IMR-90 (cell line): ENCODE data around the gene TSEN54. TPM values are rescaled to one million over a fixed set of nuclear protein-coding genes. Genes with fewer than 3 reads are reported as not detected.

Experiments used
- ATAC-seq: fragments of 200-7000 bp; cut with Tn5 transposase; 2 replicates; pipeline ENCODE4 v1.9.1; 2020; ENCODE audit warnings: low read depth, mild to moderate bottlenecking, moderate library complexity
- BruUV-seq: library from RNA; stranded (reverse); fragments of 400-500 nt; replicated peaks from 2 replicates; lab custom pipeline; 2021; lab: Mats Ljungman, UMichigan
- CTCF ChIA-PET: fragments of 300-600 bp; formaldehyde crosslinking; extraction: SDS; loops from one replicate; lab custom pipeline; 2021; ENCODE audit warnings: antibody characterized with exemption; lab: Yijun Ruan, JAX
- POLR2A ChIA-PET: fragments of 300-600 bp; sonication (Branson Sonifier 250); formaldehyde crosslinking; loops from one replicate; lab custom pipeline; 2022; ENCODE audit warnings: antibody characterized with exemption; ENCODE audit not compliant: unreplicated experiment; lab: Charles Lee
- DNase-seq: peaks from one replicate; pipeline ENCODE4 v3.0.0; 2013
- H2AFZ ChIP-seq: replicated peaks from 2 replicates; pipeline ENCODE3; 2013; ENCODE audit warnings: low read length, mild to moderate bottlenecking; ENCODE audit not compliant: poor library complexity
- H2AK5ac ChIP-seq: 2 replicates; pipeline ENCODE4 v1.6.1; 2013; ENCODE audit warnings: low read depth, low read length, inconsistent platforms
- H2AK9ac ChIP-seq: replicated peaks from 2 replicates; pipeline ENCODE3; 2013; ENCODE audit warnings: mild to moderate bottlenecking, low read depth, low read length, moderate library complexity; ENCODE audit not compliant: poor library complexity
- H2BK120ac ChIP-seq: 2 replicates; pipeline ENCODE4 v1.6.1; 2013; ENCODE audit warnings: low read depth, low read length, inconsistent platforms
- H2BK15ac ChIP-seq: 3 replicates; pipeline ENCODE4 v1.6.1; 2013; ENCODE audit warnings: low read depth, low read length, inconsistent platforms
- H2BK20ac ChIP-seq: 2 replicates; pipeline ENCODE4 v1.6.1; 2013; ENCODE audit warnings: low read depth, mild to moderate bottlenecking, inconsistent platforms, low read length, moderate library complexity
- H2BK5ac ChIP-seq: 2 replicates; pipeline ENCODE4 v1.6.1; 2013; ENCODE audit warnings: mild to moderate bottlenecking, low read depth, low read length, inconsistent platforms; ENCODE audit not compliant: poor library complexity, severe bottlenecking
- H3K14ac ChIP-seq: replicated peaks from 2 replicates; pipeline ENCODE4 v1.6.1; 2013; ENCODE audit warnings: low read depth, low read length, inconsistent platforms
- H3K18ac ChIP-seq: 2 replicates; pipeline ENCODE4 v1.6.1; 2013; ENCODE audit warnings: low read depth, low read length, control low read depth
- H3K23ac ChIP-seq: 2 replicates; pipeline ENCODE4 v1.6.1; 2013; ENCODE audit warnings: low read depth, low read length, inconsistent platforms
- H3K27ac ChIP-seq: 2 replicates; pipeline ENCODE4 v1.5.1; 2013; ENCODE audit warnings: mild to moderate bottlenecking, control low read depth, low read length; ENCODE audit not compliant: insufficient read depth
- H3K27me3 ChIP-seq: 2 replicates; pipeline ENCODE4 v1.6.1; 2013; ENCODE audit warnings: low read length; ENCODE audit not compliant: control insufficient read depth, insufficient read depth
- H3K36me3 ChIP-seq: 2 replicates; pipeline ENCODE4 v1.6.1; 2013; ENCODE audit warnings: low read length, mixed read lengths; ENCODE audit not compliant: control insufficient read depth, insufficient read depth
- H3K4ac ChIP-seq: 2 replicates; pipeline ENCODE4 v1.6.1; 2013; ENCODE audit warnings: low read depth, low read length, inconsistent platforms
- H3K4me1 ChIP-seq: 2 replicates; pipeline ENCODE4 v1.6.1; 2013; ENCODE audit warnings: low read length, mixed read lengths; ENCODE audit not compliant: control insufficient read depth, insufficient read depth
- H3K4me2 ChIP-seq: 2 replicates; pipeline ENCODE4 v1.6.1; 2013; ENCODE audit warnings: low read depth, mild to moderate bottlenecking, control low read depth, low read length, moderate library complexity
- H3K4me3 ChIP-seq: 2 replicates; pipeline ENCODE4 v1.5.1; 2013; ENCODE audit warnings: low read depth, mild to moderate bottlenecking, control low read depth, low read length, moderate library complexity; ENCODE audit not compliant: insufficient read depth
- H3K56ac ChIP-seq: 2 replicates; pipeline ENCODE4 v1.6.1; 2013; ENCODE audit warnings: low read length, inconsistent platforms; ENCODE audit not compliant: insufficient read depth; ENCODE audit errors: extremely low read depth
- H3K79me1 ChIP-seq, 2 experiments: 2 replicates each; pipeline ENCODE4 v1.6.1; 2013; ENCODE audit warnings: low read length in 2 of 2, inconsistent platforms in 1 of 2, low read depth in 1 of 2
- H3K9ac ChIP-seq: 2 replicates; pipeline ENCODE4 v1.6.1; 2013; ENCODE audit warnings: low read depth, low read length, control low read depth
- H3K9me1 ChIP-seq: 2 replicates; pipeline ENCODE4 v1.6.1; 2013; ENCODE audit warnings: low read length, inconsistent platforms; ENCODE audit not compliant: insufficient read depth
- H3K9me3 ChIP-seq: 2 replicates; pipeline ENCODE4 v1.6.1; 2013; ENCODE audit warnings: low read length; ENCODE audit not compliant: control insufficient read depth, insufficient read depth
- H4K20me1 ChIP-seq: 2 replicates; pipeline ENCODE4 v1.6.1; 2013; ENCODE audit warnings: low read length, inconsistent platforms; ENCODE audit not compliant: insufficient read depth
- H4K5ac ChIP-seq: 2 replicates; pipeline ENCODE4 v1.6.1; 2013; ENCODE audit warnings: mild to moderate bottlenecking, low read depth, low read length, control low read depth
- H4K8ac ChIP-seq, 2 experiments: 2 replicates each; pipeline ENCODE4 v1.6.1; 2013; ENCODE audit warnings: low read depth in 2 of 2, low read length in 2 of 2, control low read depth in 1 of 2, inconsistent platforms in 1 of 2
- H4K91ac ChIP-seq: 2 replicates; pipeline ENCODE4 v1.6.1; 2013; ENCODE audit warnings: low read depth, low read length, inconsistent platforms; ENCODE audit not compliant: insufficient read depth
- MAZ ChIP-seq: IDR thresholded peaks from 2 replicates; pipeline ENCODE4 v1.6.1; 2012; ENCODE audit warnings: low read depth, mild to moderate bottlenecking, low read length, improper control_type of control experiment, moderate library complexity, borderline replicate concordance
- NFE2L2 ChIP-seq: fragments of 150-350 bp; IDR thresholded peaks from 2 replicates; pipeline ENCODE4 v1.6.1; 2016; ENCODE audit warnings: low read depth, mild to moderate bottlenecking, low read length
- RFX5 ChIP-seq: IDR thresholded peaks from 2 replicates; pipeline ENCODE4 v1.8.0; 2012; ENCODE audit warnings: low read depth, mild to moderate bottlenecking, low read length, moderate library complexity
- WGBS, 2 experiments: methylation state at CpG; one replicate each; pipeline versions ENCODE4 v1.1.5 to v1.1.7; 2013; ENCODE audit warnings: missing lambda C conversion rate in 2 of 2; ENCODE audit not compliant: insufficient read length in 1 of 2; ENCODE audit errors: extremely low coverage in 2 of 2; 5-methylcytosine and 5-hydroxymethylcytosine counted together
- dilution Hi-C: fragments of 300-500 bp; cut with HindIII; formaldehyde crosslinking; loops from one replicate; pipeline ENCODE4 v1.14.3; 2018; ENCODE audit warnings: low sequenced_read_pairs; ENCODE audit not compliant: unreplicated experiment
- in situ Hi-C: fragments of 300-500 bp; cut with MboI; formaldehyde crosslinking; loops from 3 replicates; pipeline ENCODE4 v1.14.3; 2019; ENCODE audit warnings: low sequenced_read_pairs, inconsistent platforms, mixed read lengths
- intact Hi-C: fragments of 100-400 bp; cut with micrococcal nuclease; formaldehyde crosslinking; loops from 2 replicates; pipeline ENCODE4 v1.10.0; 2022
- polyA plus RNA-seq, 3 experiments: library from polyadenylated mRNA; depleted of rRNA; stranded (reverse); fragments of >200 nt; gene quantifications; 2 replicates each; pipeline ENCODE4 v1.2.3, GENCODE V29; 2012; ENCODE audit warnings: low replicate concordance in 1 of 3
- total RNA-seq: library from RNA; depleted of rRNA; stranded (reverse); fragments of >200 nt; gene quantifications from 2 replicates; pipeline ENCODE4 v1.2.3, GENCODE V29; 2012

The TSEN54 gene
- total and polyA plus RNA-seq, 2 of the 4 experiments (the other 2 are of a cell fraction) = 7.2 to 14.9 TPM

- peak overlapping the region; percentile 33; the same call in 1 of the 2 replicates for H4K5ac ChIP-seq
- H3K9me1 ChIP-seq = peaks cover 4% of the 10 kb centered on the region; the same call in 1 of the 2 replicates
- ChIA-PET POLR2A (no interaction called here), CTCF (interaction anchor here (0.7 kb wide), 1 partner anchor 50 kb away, joined by 3 read pairs; no protein-coding TSS in a partner anchor)
- peak overlapping the region; percentile 41; the same call in 1 of the 3 replicates for H2BK15ac ChIP-seq
- H3K9me3 ChIP-seq = no peaks in the 10 kb centered on the region
- peak overlapping the region; percentile 49; the same call in 1 of the 2 replicates for H4K91ac ChIP-seq
- H3K18ac ChIP-seq = no peak overlapping the region
- H2BK20ac ChIP-seq = no peak overlapping the region; the same call in 1 of the 2 replicates
- H2AFZ ChIP-seq = peak overlapping the region; percentile 64
- H3K4ac ChIP-seq = peak overlapping the region; percentile 75; the same call in 1 of the 2 replicates
- no peak for TF ChIP-seq NFE2L2
- TF ChIP-seq RFX5 = no peak
- no peak for TF ChIP-seq MAZ
- peak overlapping the region; percentile 43; the same call in 1 of the 2 replicates for H3K14ac ChIP-seq
- no peak overlapping the region for H3K4me3 ChIP-seq
- in situ Hi-C loops = no loop called here
- intact Hi-C loops = no loop called here
- dilution Hi-C loops = no loop called here
- peaks cover 19% of the 10 kb centered on the region; the same call in 1 of the 2 replicates for H3K36me3 ChIP-seq
- peak overlapping the region; percentile 57 for H3K23ac ChIP-seq
- ATAC-seq = peak; percentile 80
- H3K4me1 ChIP-seq = peaks cover 10% of the 10 kb centered on the region
- peak overlapping the region; percentile 88; the same call in 1 of the 2 replicates for H2AK5ac ChIP-seq
- peak overlapping the region; percentile 10; the same call in 1 of the 2 replicates for H3K9ac ChIP-seq
- H3K27ac ChIP-seq = no peak overlapping the region
- peak; percentile 39 for DNase-seq
- peaks cover 33% of the 10 kb centered on the region for H4K20me1 ChIP-seq
- peak overlapping the region; percentile 38; the same call in 1 of the 2 replicates for H2BK120ac ChIP-seq
- no peaks in the 10 kb centered on the region for H3K27me3 ChIP-seq
- no peak overlapping the region for H2AK9ac ChIP-seq
- H3K79me1 ChIP-seq = peaks cover 22 to 53% of the 10 kb centered on the region in 2 experiments
- H4K8ac ChIP-seq = peak overlapping the region in 1 of 2 experiments; percentile 73; a peak in 2 of 4 replicates
- no TSS peak for BruUV-seq
- H3K56ac ChIP-seq = no peak overlapping the region
- H2BK5ac ChIP-seq = peak overlapping the region; percentile 46
- H3K4me2 ChIP-seq = peak overlapping the region; percentile 53
- WGBS, 2 experiments = 40% methylated on average over 2 of the region's 8 CpGs; no CpG with 5 or more reads in 1 of the 2 experiments
Measured at GRCh38 chr17:75476271-75476671, 40.1 kb upstream of the TSEN54 start.
